Lung (tissue), 10 donors: ENCODE results near the gene CLEC18A. TPM values are rescaled to one million over a fixed set of nuclear protein-coding genes. Genes with fewer than 3 reads are reported as not detected.
"Not testable (repeated sequence)": the region's sequence is repeated elsewhere in the genome, so short reads cannot be mapped to it uniquely, and the experiment has no call there.

Source experiments
- ATAC-seq: fragments of 200-7000 bp; cut with Tn5 transposase; one replicate; pipeline ENCODE4 v1.9.1; 2020; ENCODE audit warnings: moderate number of reproducible peaks; ENCODE audit not compliant: insufficient read depth, low FRiP score
- DNase-seq, 3 donors: peaks; one replicate each; pipeline ENCODE4 v3.0.0-alpha.2; 2013 to 2017
- H3K27ac ChIP-seq, 2 donors: one replicate each; pipeline ENCODE4 v1.5.1; 2013; ENCODE audit warnings: mild to moderate bottlenecking in 2 of 2, moderate library complexity in 2 of 2, control low read depth in 1 of 2, inconsistent platforms in 1 of 2, low read depth in 1 of 2, low read length in 1 of 2
- H3K27me3 ChIP-seq, 3 donors: one replicate each; pipeline ENCODE4 v1.5.1; 2013; ENCODE audit warnings: low read length in 2 of 3; ENCODE audit not compliant: control insufficient read depth in 3 of 3, insufficient read depth in 3 of 3
- H3K36me3 ChIP-seq, 4 donors: one replicate each; pipeline ENCODE4 v1.5.1; 2013; ENCODE audit warnings: low read length in 4 of 4, mild to moderate bottlenecking in 1 of 4, moderate library complexity in 1 of 4; ENCODE audit not compliant: control insufficient read depth in 4 of 4, insufficient read depth in 4 of 4
- H3K4me1 ChIP-seq, 5 donors: one replicate each; pipeline ENCODE4 v1.5.1; 2013; ENCODE audit warnings: low read length in 5 of 5, mild to moderate bottlenecking in 2 of 5, moderate library complexity in 1 of 5; ENCODE audit not compliant: control insufficient read depth in 5 of 5, insufficient read depth in 5 of 5
- H3K4me3 ChIP-seq: one replicate; pipeline ENCODE4 v1.5.1; 2013; ENCODE audit warnings: mild to moderate bottlenecking, control low read depth, moderate library complexity
- H3K9ac ChIP-seq, 2 donors: one replicate each; pipeline ENCODE4 v1.5.1; 2013; ENCODE audit warnings: low read length in 2 of 2, control low read depth in 1 of 2; ENCODE audit not compliant: insufficient read depth in 1 of 2
- H3K9me3 ChIP-seq, 4 donors: one replicate each; pipeline ENCODE4 v1.5.1; 2013; ENCODE audit warnings: low read length in 3 of 4, mild to moderate bottlenecking in 1 of 4, moderate library complexity in 1 of 4; ENCODE audit not compliant: control insufficient read depth in 4 of 4, insufficient read depth in 3 of 4
- WGBS, 2 donors: extraction: QIAGEN DNeasy Blood & Tissue Kit; methylation state at CpG; one replicate each; pipeline ENCODE4 v1.1.7; 2013; 5-methylcytosine and 5-hydroxymethylcytosine counted together
- polyA plus RNA-seq, 2 donors: library from polyadenylated mRNA; stranded (reverse); fragments of 200-250 nt; gene quantifications; one replicate each; pipeline ENCODE4 v1.2.1, GENCODE V29; 2013
- total RNA-seq, 2 donors: library from RNA; depleted of rRNA in 1 of 2; stranded (reverse); fragments of >200 nt in 1 of 2; gene quantifications; one replicate each; pipeline ENCODE4 v1.2.1, GENCODE V29; 2014 to 2021
- donor health status: Bipolar disorder and iron deficiency.
- donor health status: healthy.
- donor health status: DM: yes; HTN: yes; CAD: no.

The CLEC18A gene
- total and polyA plus RNA-seq, 4 donors = 1.2 to 2.9 (median 1.5) TPM

- ATAC-seq, DNase-seq, H3K9ac ChIP-seq, H3K4me3 ChIP-seq, H3K27ac ChIP-seq, H3K36me3 ChIP-seq, H3K27me3 ChIP-seq, H3K9me3 ChIP-seq, H3K4me1 ChIP-seq: not testable (repeated sequence)
- WGBS, 2 donors = 83 to 100% methylated on average over 1 of the region's 1 CpG
These were observed 34.1 kb downstream of the CLEC18A start for GRCh38 chr16:69985196-69985595.

- peak overlapping the region in 1 of 2 donors; percentile 45 for H3K27ac ChIP-seq
- H3K9ac ChIP-seq, H3K4me3 ChIP-seq, ATAC-seq, DNase-seq, H3K9me3 ChIP-seq, H3K27me3 ChIP-seq, H3K36me3 ChIP-seq, H3K4me1 ChIP-seq: not testable (repeated sequence)
- WGBS, 2 donors = 86 to 90% methylated on average over 3 of the region's 3 CpGs
These were observed 46.8 kb downstream of the CLEC18A start for GRCh38 chr16:69997956-69998355.

GRCh38 chr16:69999801-70000200 is 48.7 kb downstream of the CLEC18A start:
- H3K9me3 ChIP-seq, H3K36me3 ChIP-seq, H3K27me3 ChIP-seq, DNase-seq, H3K4me3 ChIP-seq, H3K4me1 ChIP-seq, H3K9ac ChIP-seq, H3K27ac ChIP-seq, ATAC-seq: not testable (repeated sequence)
- WGBS, 2 donors = 85 to 86% methylated on average over 9 of the region's 9 CpGs

GRCh38 chr16:70003511-70003910 is 52.4 kb downstream of the CLEC18A start:
- not testable (repeated sequence) for ATAC-seq, H3K27me3 ChIP-seq, H3K27ac ChIP-seq, H3K4me3 ChIP-seq, H3K9me3 ChIP-seq, H3K4me1 ChIP-seq, H3K9ac ChIP-seq, DNase-seq, H3K36me3 ChIP-seq
- 89 to 97% methylated on average over 2 of the region's 2 CpGs for WGBS, 2 donors

GRCh38 chr16:70008604-70009003 is 57.5 kb downstream of the CLEC18A start:
- DNase-seq, H3K4me1 ChIP-seq, H3K4me3 ChIP-seq, ATAC-seq, H3K9ac ChIP-seq, H3K27me3 ChIP-seq, H3K9me3 ChIP-seq, H3K27ac ChIP-seq: not testable (repeated sequence)
- WGBS, 2 donors = 94 to 96% methylated on average over 3 of the region's 3 CpGs
- H3K36me3 ChIP-seq = peaks cover 0 to 14% (median under 1%) of the 10 kb centered on the region in 4 donors

- 96% methylated on average over 8 of the region's 8 CpGs for WGBS, 2 donors
- not testable (repeated sequence) for ATAC-seq, H3K27me3 ChIP-seq, H3K9me3 ChIP-seq, DNase-seq, H3K4me3 ChIP-seq, H3K27ac ChIP-seq, H3K4me1 ChIP-seq, H3K9ac ChIP-seq
- peaks cover 0 to 13% (median 3%) of the 10 kb centered on the region in 4 donors for H3K36me3 ChIP-seq
These were observed 59.5 kb downstream of the CLEC18A start for GRCh38 chr16:70010615-70011014.

GRCh38 chr16:70011120-70011519 is 60.0 kb downstream of the CLEC18A start:
- not testable (repeated sequence) for H3K27me3 ChIP-seq, ATAC-seq, DNase-seq, H3K4me1 ChIP-seq, H3K4me3 ChIP-seq, H3K27ac ChIP-seq, H3K9me3 ChIP-seq, H3K9ac ChIP-seq
- WGBS, 2 donors = 82 to 86% methylated on average over 10 of the region's 11 CpGs
- H3K36me3 ChIP-seq = peaks cover 0 to 15% (median 3%) of the 10 kb centered on the region in 4 donors

- 95 to 96% methylated on average over 11 of the region's 11 CpGs for WGBS, 2 donors
- not testable (repeated sequence) for H3K4me1 ChIP-seq, H3K9me3 ChIP-seq, H3K27ac ChIP-seq, H3K9ac ChIP-seq, DNase-seq, H3K27me3 ChIP-seq, H3K4me3 ChIP-seq, ATAC-seq
- peaks cover 0 to 21% (median 5%) of the 10 kb centered on the region in 4 donors for H3K36me3 ChIP-seq
These were observed 61.2 kb downstream of the CLEC18A start for GRCh38 chr16:70012354-70012753.
